GM15510 (cell line): ENCODE data around the gene ASB2.

ENCODE experiments used
- POLR2A ChIP-seq: IDR thresholded peaks from 3 replicates; pipeline ENCODE4 v1.6.1; 2011; ENCODE audit warnings: borderline replicate concordance; ENCODE audit not compliant: insufficient read length; ENCODE audit errors: extremely low read depth

Gene ASB2

GRCh38 chr14:94009767-94010166 lies 33.4 kb upstream of the ASB2 start:
- TF ChIP-seq POLR2A: no peak

- TF ChIP-seq POLR2A: no peak
These were observed 31.9 kb upstream of the ASB2 start for GRCh38 chr14:94008234-94008633.

GRCh38 chr14:94005324-94006073 lies 29.1 kb upstream of the ASB2 start:
- no peak for TF ChIP-seq POLR2A

GRCh38 chr14:94004015-94004414 lies 27.6 kb upstream of the ASB2 start:
- no peak for TF ChIP-seq POLR2A

- no peak for TF ChIP-seq POLR2A
These were observed 27.0 kb upstream of the ASB2 start for GRCh38 chr14:94003397-94003796.

GRCh38 chr14:94001501-94002396 lies 25.4 kb upstream of the ASB2 start:
- TF ChIP-seq POLR2A: no peak

GRCh38 chr14:94001016-94001415 lies 24.6 kb upstream of the ASB2 start:
- TF ChIP-seq POLR2A: no peak

GRCh38 chr14:94000267-94000666 lies 23.9 kb upstream of the ASB2 start:
- TF ChIP-seq POLR2A: no peak

DNA sequence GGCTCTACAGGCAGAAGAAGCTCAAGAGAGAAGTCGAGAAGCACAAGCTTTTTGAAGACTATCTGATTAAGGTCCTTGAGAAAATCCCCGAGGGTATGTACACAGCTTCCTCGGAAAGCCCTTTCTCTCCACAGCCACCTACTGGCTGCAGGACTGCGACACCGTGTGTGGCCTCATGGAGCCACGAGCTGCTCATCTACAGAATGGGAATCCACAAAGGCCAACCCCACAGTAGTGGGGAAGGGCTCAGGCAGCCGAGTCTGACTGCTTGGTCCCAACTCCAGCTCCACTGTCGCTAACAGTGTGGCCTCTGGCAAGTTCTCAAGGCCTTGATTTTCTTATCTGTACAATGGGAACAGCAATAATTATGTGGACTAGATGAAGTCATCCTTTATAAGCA lies 23.2 kb upstream of the ASB2 start:
- no peak for TF ChIP-seq POLR2A

GRCh38 chr14:93998871-93999403 lies 22.6 kb upstream of the ASB2 start:
- no peak for TF ChIP-seq POLR2A

DNA sequence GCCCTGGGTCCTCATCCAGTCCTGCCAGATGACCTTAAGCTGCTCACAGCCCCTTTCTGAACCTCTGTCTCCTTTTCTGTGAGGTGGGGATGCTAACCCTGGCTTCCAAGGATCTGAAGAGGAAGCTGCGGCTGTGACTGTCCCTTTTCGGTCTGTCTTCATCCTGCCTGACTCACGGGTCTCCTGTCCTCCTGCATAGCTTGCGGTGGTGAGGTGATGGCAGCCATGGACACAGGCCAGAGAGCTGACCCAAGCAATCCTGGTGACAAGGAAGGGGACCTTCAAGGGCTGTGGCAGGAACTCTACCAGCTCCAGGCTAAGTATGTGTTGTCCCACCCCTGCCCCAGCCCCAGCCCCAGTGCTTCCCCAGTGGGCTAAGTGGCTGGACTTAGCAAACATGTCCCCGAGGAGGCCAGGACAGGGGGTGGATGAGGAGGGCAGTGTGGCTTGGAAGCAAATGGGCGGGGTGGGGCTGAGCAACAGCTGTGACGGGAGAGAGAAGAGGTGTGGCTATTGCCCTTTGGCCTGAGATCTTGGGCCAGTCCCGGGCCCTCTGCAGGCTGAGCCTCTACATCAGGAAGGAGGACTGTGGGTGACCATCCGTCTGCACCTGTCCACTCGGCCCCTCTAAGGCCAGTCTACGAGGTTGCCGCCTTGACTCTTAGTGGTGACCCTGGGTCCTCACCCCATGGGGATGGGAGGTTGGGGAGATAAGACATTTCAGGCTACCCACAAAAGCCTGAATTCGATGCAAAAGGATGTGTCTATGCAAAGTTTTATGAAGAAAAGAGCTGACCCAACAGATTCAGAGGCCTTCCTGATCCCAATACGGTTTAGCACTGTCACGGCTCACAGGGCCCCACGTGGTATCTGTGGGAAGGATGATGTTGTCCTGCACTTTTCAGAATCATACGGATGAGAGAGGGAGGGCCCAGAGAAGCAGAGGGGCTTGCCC lies 21.8 kb upstream of the ASB2 start:
- TF ChIP-seq POLR2A: no peak

- no peak for TF ChIP-seq POLR2A
These were observed 20.7 kb upstream of the ASB2 start, which contains the start of gene CCDC197 for GRCh38 chr14:93997082-93997481. Gene CCDC197, plus strand, starts transcription at chr14:93997301. Its CDS starts 831 bp downstream, at chr14:93998132.

DNA sequence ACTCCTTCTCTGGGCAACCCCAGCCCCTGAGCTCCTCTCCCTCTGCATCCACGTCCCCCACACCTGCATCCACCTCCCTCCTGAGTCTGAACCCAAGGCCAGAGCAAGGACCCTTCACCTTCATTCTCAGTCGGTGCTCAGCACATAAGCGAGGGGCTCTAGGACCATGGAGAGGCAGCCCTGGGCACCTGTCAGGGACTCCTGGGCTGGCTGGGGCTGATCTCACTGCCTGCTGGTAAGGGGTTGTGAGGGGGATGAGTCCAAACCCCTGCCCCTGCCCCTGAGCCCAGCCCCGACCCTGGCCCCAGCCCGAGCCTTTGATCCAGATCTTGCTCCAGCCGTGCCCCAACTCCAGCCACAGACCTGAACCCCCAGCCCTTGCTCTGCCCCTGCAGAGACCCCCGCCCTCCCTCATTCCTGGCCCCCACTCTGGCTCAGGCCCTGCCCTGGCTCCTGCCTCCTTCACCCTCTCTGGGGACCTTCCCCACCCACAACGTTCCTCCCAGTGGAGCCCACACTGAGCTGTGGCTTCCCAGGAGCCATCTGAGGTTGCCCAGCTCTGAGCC lies 19.8 kb upstream of the ASB2 start:
- no peak for TF ChIP-seq POLR2A
